ENCODE measurements around the gene HNRNPA1. TPM values are rescaled to one million over a fixed set of nuclear protein-coding genes. Genes with fewer than 3 reads are reported as not detected.
A peak's percentile ranks its signal among the peaks of the same experiment; 100 is the strongest.

Gene HNRNPA1
- total and polyA plus RNA-seq, 9 of the 15 experiments (the other 6 are each of a cell fraction or from before 2014, with no cell fraction given) = 1,166 to 2,703 (median 1,815) TPM

GRCh38 chr12:54306925-54307741 is 26.6 kb downstream of the HNRNPA1 start (continued):
- TF ChIP-seq KDM1A (IDR thresholded peaks at IDR 0.05) = 0 out of 4 replicates have a peak, but pooled peaks of 1 of the 2 experiments have one; percentile 22
- TF ChIP-seq NONO (IDR thresholded peaks at IDR 0.05; ENCODE audit: low read depth in 2 of 2, low read length in 1 of 2) = no peak
- peak; percentile 16; the same call in 1 of the 2 replicates for TF ChIP-seq NR2C1 (IDR thresholded peaks at IDR 0.05)
- no peak for TF ChIP-seq NR2C1 (tag; IDR thresholded peaks at IDR 0.05)
- TF ChIP-seq ARID1B (IDR thresholded peaks at IDR 0.05) = peak; percentile 71
- TF ChIP-seq HDAC1 (IDR thresholded peaks at IDR 0.05) = peak in 1 of 2 experiments; percentile 53; a peak in 2 of 4 replicates
- TF ChIP-seq HDGF (IDR thresholded peaks at IDR 0.05) = peak; percentile 55; the same call in 1 of the 2 replicates
- TF ChIP-seq SRF (CRISPR knock-in tag; IDR thresholded peaks at IDR 0.05) = peak in 1 of 2 experiments; percentile 27; a peak in 1 of 4 replicates
- peak; percentile 63; the same call in 1 of the 2 replicates for TF ChIP-seq NFIX (CRISPR knock-in tag; IDR thresholded peaks at IDR 0.05; ENCODE audit: low read depth)
- peak; percentile 53 for TF ChIP-seq L3MBTL2 (IDR thresholded peaks at IDR 0.05)
- peak; percentile 51 for TF ChIP-seq SUPT5H (IDR thresholded peaks at IDR 0.05)
- TF ChIP-seq PRMT5 (CRISPR knock-in tag; IDR thresholded peaks at IDR 0.05) = no peak
- TF ChIP-seq SMARCE1 (IDR thresholded peaks at IDR 0.05) = peak; percentile 51; the same call in 1 of the 2 replicates
- TF ChIP-seq SMAD3 (CRISPR knock-in tag; conservative IDR thresholded peaks at IDR 0.05) = 0 out of 2 replicates have a peak, but pooled peaks have one; percentile 18
- no peak for TF ChIP-seq BRD9 (IDR thresholded peaks at IDR 0.05; ENCODE audit: low read depth, partially characterized antibody)
- TF ChIP-seq TOE1 (IDR thresholded peaks at IDR 0.05; ENCODE audit: borderline replicate concordance) = peak; percentile 42; the same call in 1 of the 2 replicates
- no peak for TF ChIP-seq TOE1 (CRISPR knock-in tag; IDR thresholded peaks at IDR 0.05; ENCODE audit: borderline replicate concordance, low read depth)
- no peak for TF ChIP-seq MECOM (CRISPR knock-in tag; IDR thresholded peaks at IDR 0.05)
- peak; percentile 68; the same call in 1 of the 2 replicates for TF ChIP-seq POLR2AphosphoS5 (IDR thresholded peaks at IDR 0.05; ENCODE audit: control insufficient read depth, insufficient read depth, low read depth, low read length)
- 0 out of 2 replicates have a peak, but pooled peaks have one; percentile 79 for TF ChIP-seq HDAC2 (IDR thresholded peaks at IDR 0.05)
- peak; percentile 69 for TF ChIP-seq DACH1 (IDR thresholded peaks at IDR 0.05; ENCODE audit: partially characterized antibody)
- no peak for TF ChIP-seq BRF1 (IDR thresholded peaks at IDR 0.05; ENCODE audit: borderline replicate concordance, extremely low read depth, insufficient read length)
- TF ChIP-seq MNT (conservative IDR thresholded peaks at IDR 0.05) = peak in 1 of 2 experiments; percentile 56; a peak in 2 of 4 replicates

Measured in K562 (cell line).